ENCODE data around the gene CCDC18. TPM values are rescaled to one million over a fixed set of nuclear protein-coding genes. Genes with fewer than 3 reads are reported as not detected.

The CCDC18 gene
- total RNA-seq, 4 donors from 2014 or later = 1.4 to 4.6 (median 1.8) TPM

- DNase-seq (ENCODE audit: extremely low spot score) = no peak
- Histone ChIP-seq H3K9me3 (no peaks in the 10 kb centered on the region), H3K36me3 (no peaks in the 10 kb centered on the region), H3K4me3 (no peak overlapping the region), H3K27ac (replicated peaks in 1 of 4) (no peak overlapping the region), H3K27me3 (no peaks in the 10 kb centered on the region), H3K4me1 (no peaks in the 10 kb centered on the region)
- intact Hi-C loops (cut with DNase I) = loop anchor here (10.0 kb wide), 1 partner anchor 158 kb away; the partner anchor contains the start of gene DR1
- TF ChIP-seq CTCF (IDR thresholded peaks at IDR 0.05) (no peak), POLR2A (IDR thresholded peaks at IDR 0.05; ENCODE audit: low read depth) (no peak), POLR2AphosphoS5 (IDR thresholded peaks at IDR 0.05) (no peak), EP300 (IDR thresholded peaks at IDR 0.05) (no peak)
- WGBS = 79% methylated on average over 1 of the region's 1 CpG
These were observed 6.1 kb downstream of the CCDC18 start for GRCh38 chr1:93186667-93187066.

- TF ChIP-seq CTCF (IDR thresholded peaks at IDR 0.05) (no peak), POLR2AphosphoS5 (IDR thresholded peaks at IDR 0.05) (no peak), POLR2A (IDR thresholded peaks at IDR 0.05; ENCODE audit: low read depth) (no peak), EP300 (IDR thresholded peaks at IDR 0.05) (no peak)
- intact Hi-C loops (cut with DNase I) = no loop called here
- Histone ChIP-seq H3K4me1 (no peaks in the 10 kb centered on the region), H3K4me3 (no peak overlapping the region), H3K27me3 (no peaks in the 10 kb centered on the region), H3K36me3 (no peaks in the 10 kb centered on the region), H3K9me3 (no peaks in the 10 kb centered on the region), H3K27ac (replicated peaks in 1 of 4) (no peak overlapping the region)
- WGBS = 98% methylated on average over 3 of the region's 3 CpGs
- DNase-seq (ENCODE audit: extremely low spot score) = no peak
These were observed 9.9 kb downstream of the CCDC18 start for GRCh38 chr1:93190432-93190831.

- TF ChIP-seq POLR2AphosphoS5 (IDR thresholded peaks at IDR 0.05) (no peak), EP300 (IDR thresholded peaks at IDR 0.05) (no peak)
- no peak overlapping the region for H3K27ac ChIP-seq (replicated peaks in 1 of 4)
- intact Hi-C loops (cut with DNase I) = no loop called here
- no peaks in the 10 kb centered on the region for H3K4me1 ChIP-seq
- no peak for DNase-seq (ENCODE audit: extremely low spot score)
- no peaks in the 10 kb centered on the region for H3K36me3 ChIP-seq
- H3K4me3 ChIP-seq = no peak overlapping the region
- H3K9me3 ChIP-seq = no peaks in the 10 kb centered on the region
- whole genome bisulfite sequencing = 81% methylated on average over 4 of the region's 4 CpGs
- no peaks in the 10 kb centered on the region for H3K27me3 ChIP-seq
These were observed 13.9 kb downstream of the CCDC18 start for GRCh38 chr1:93194231-93194990.

GRCh38 chr1:93196591-93196990, 16.1 kb downstream of the CCDC18 start:
- WGBS = 89% methylated on average over 1 of the region's 1 CpG
- Histone ChIP-seq H3K36me3 (peaks cover 0 to 4% (median 0%) of the 10 kb centered on the region in 4 donors), H3K9me3 (no peaks in the 10 kb centered on the region), H3K27ac (replicated peaks in 1 of 4) (no peak overlapping the region), H3K4me1 (no peaks in the 10 kb centered on the region), H3K4me3 (no peak overlapping the region), H3K27me3 (no peaks in the 10 kb centered on the region)
- DNase-seq (ENCODE audit: extremely low spot score) = no peak
- intact Hi-C loops (cut with DNase I) = no loop called here
- TF ChIP-seq POLR2AphosphoS5 (IDR thresholded peaks at IDR 0.05) (no peak), EP300 (IDR thresholded peaks at IDR 0.05) (no peak), POLR2A (IDR thresholded peaks at IDR 0.05; ENCODE audit: low read depth) (no peak), CTCF (IDR thresholded peaks at IDR 0.05) (no peak)

- Histone ChIP-seq H3K4me1 (no peaks in the 10 kb centered on the region), H3K27me3 (no peaks in the 10 kb centered on the region), H3K9me3 (no peaks in the 10 kb centered on the region), H3K36me3 (peaks cover 0 to 10% (median 4%) of the 10 kb centered on the region in 4 donors), H3K27ac (replicated peaks in 1 of 4) (no peak overlapping the region), H3K4me3 (no peak overlapping the region)
- WGBS = 100% methylated on average over 7 of the region's 9 CpGs
- TF ChIP-seq POLR2AphosphoS5 (IDR thresholded peaks at IDR 0.05) = no peak
- TF ChIP-seq CTCF (IDR thresholded peaks at IDR 0.05) = no peak
- no peak for TF ChIP-seq POLR2A (IDR thresholded peaks at IDR 0.05; ENCODE audit: low read depth)
- no peak for TF ChIP-seq EP300 (IDR thresholded peaks at IDR 0.05)
- DNase-seq (ENCODE audit: extremely low spot score) = no peak
- intact Hi-C loops (cut with DNase I) = no loop called here
These were observed 18.6 kb downstream of the CCDC18 start for GRCh38 chr1:93199150-93199549.

All from esophagus muscularis mucosa (tissue), 4 donors.